ENCODE data around the gene SEC14L1. TPM values are rescaled to one million over a fixed set of nuclear protein-coding genes. Genes with fewer than 3 reads are reported as not detected.

Gene SEC14L1
- polyA plus RNA-seq, 2 of the 4 experiments (the other 2 are of a cell fraction) = 27.5 to 40.4 TPM

DNA sequence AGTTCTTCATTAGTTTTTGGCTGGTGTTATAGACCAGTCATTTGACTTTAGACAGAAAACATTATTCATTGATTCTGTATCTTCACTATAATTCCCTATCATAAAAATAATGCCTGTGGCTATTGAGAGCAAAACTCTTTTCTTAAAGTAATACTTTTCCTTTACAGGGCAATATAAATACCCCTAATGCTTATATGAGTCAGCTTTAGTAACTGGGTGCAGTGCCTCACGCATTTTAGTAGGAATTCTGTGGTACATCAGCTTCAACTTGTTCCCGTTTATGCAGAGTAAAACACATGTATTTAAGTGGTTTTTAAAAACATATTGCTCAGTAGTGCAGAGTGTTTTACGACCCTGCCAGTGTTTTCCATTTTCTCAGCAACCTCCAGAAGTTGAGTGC lies 68.1 kb downstream of the SEC14L1 start:
- no peak for ATAC-seq
- POLR2A ChIA-PET = no interaction called here
- H3K4me3 ChIP-seq = no peak overlapping the region
- DNase-seq (ENCODE audit: low read depth in 1 of 2, low spot score in 1 of 2) = no peak
- no peak overlapping the region for H3K4me2 ChIP-seq
- H3K4me1 ChIP-seq = no peaks in the 10 kb centered on the region
- no peak for FAIRE-seq
- CTCF ChIA-PET = interaction anchor here (0.6 to 2.3 kb wide), 8 partner anchors 13 to 142 kb away, joined by 3 to 11 read pairs (median 5); no protein-coding TSS in a partner anchor
- WGBS (ENCODE audit: missing lambda C conversion rate) = 90% methylated on average over 3 of the region's 3 CpGs
- no peaks in the 10 kb centered on the region for H3K9me3 ChIP-seq
- no peak overlapping the region for H3K27ac ChIP-seq
- TF ChIP-seq CEBPB (IDR thresholded peaks at IDR 0.05) (no peak), MYC (IDR thresholded peaks at IDR 0.05; ENCODE audit: borderline replicate concordance, low read length) (no peak), CBX2 (IDR thresholded peaks at IDR 0.05; ENCODE audit: borderline replicate concordance, low read depth) (no peak), MAZ (IDR thresholded peaks at IDR 0.05; ENCODE audit: borderline replicate concordance, low read depth, low read length) (no peak), HOXB5 (CRISPR knock-in tag; IDR thresholded peaks at IDR 0.05) (no peak), ZNF302 (CRISPR knock-in tag; IDR thresholded peaks at IDR 0.05) (no peak), TFCP2L1 (CRISPR knock-in tag; IDR thresholded peaks at IDR 0.05) (no peak), CBX8 (IDR thresholded peaks at IDR 0.05) (no peak), ZFP36 (IDR thresholded peaks at IDR 0.05; ENCODE audit: borderline replicate concordance, partially characterized antibody) (no peak), HDAC2 (IDR thresholded peaks at IDR 0.05) (no peak), RCOR1 (IDR thresholded peaks at IDR 0.05; ENCODE audit: low read depth, low read length) (no peak), FOXS1 (CRISPR knock-in tag; IDR thresholded peaks at IDR 0.05) (no peak), RNF2 (IDR thresholded peaks at IDR 0.05; ENCODE audit: borderline replicate concordance, low read depth) (no peak), RARB (CRISPR knock-in tag; IDR thresholded peaks at IDR 0.05) (no peak), EHF (CRISPR knock-in tag; IDR thresholded peaks at IDR 0.05) (no peak)
- TF ChIP-seq, protein P1, sequence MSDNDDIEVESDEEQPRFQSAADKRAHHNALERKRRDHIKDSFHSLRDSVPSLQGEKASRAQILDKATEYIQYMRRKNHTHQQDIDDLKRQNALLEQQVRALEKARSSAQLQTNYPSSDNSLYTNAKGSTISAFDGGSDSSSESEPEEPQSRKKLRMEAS (IDR thresholded peaks at IDR 0.05) = no peak
- TF ChIP-seq, protein P2, sequence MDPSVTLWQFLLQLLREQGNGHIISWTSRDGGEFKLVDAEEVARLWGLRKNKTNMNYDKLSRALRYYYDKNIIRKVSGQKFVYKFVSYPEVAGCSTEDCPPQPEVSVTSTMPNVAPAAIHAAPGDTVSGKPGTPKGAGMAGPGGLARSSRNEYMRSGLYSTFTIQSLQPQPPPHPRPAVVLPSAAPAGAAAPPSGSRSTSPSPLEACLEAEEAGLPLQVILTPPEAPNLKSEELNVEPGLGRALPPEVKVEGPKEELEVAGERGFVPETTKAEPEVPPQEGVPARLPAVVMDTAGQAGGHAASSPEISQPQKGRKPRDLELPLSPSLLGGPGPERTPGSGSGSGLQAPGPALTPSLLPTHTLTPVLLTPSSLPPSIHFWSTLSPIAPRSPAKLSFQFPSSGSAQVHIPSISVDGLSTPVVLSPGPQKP (IDR thresholded peaks at IDR 0.05; ENCODE audit: low read depth, low read length) = no peak
- TF ChIP-seq, protein P3, sequence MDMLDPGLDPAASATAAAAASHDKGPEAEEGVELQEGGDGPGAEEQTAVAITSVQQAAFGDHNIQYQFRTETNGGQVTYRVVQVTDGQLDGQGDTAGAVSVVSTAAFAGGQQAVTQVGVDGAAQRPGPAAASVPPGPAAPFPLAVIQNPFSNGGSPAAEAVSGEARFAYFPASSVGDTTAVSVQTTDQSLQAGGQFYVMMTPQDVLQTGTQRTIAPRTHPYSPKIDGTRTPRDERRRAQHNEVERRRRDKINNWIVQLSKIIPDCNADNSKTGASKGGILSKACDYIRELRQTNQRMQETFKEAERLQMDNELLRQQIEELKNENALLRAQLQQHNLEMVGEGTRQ (IDR thresholded peaks at IDR 0.05) = no peak

DNA sequence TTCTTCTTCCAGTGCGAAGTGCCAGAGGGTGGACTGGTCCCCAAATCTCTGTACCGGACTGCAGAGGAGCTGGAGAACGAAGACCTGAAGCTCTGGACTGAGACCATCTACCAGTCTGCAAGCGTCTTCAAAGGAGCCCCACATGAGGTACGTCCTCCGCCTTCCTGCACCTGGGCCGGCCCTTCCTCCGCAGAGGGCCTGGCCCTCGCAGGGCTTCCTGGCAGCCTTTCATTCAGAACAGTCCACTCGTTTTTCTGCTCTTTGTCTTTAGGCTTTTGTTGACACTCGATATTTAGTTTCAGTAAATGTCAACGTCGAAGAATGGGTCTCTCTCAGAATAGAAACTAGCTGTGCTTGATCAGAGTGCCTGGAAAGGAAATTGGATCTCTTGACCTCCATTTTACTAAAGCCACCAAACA lies 68.6 kb downstream of the SEC14L1 start:
- no peak for ATAC-seq
- no peaks in the 10 kb centered on the region for H3K9me3 ChIP-seq
- ChIA-PET CTCF (interaction anchor here (0.6 to 6.5 kb wide), 10 partner anchors 9 to 266 kb away, joined by 3 to 38 read pairs (median 3); no protein-coding TSS in a partner anchor), POLR2A (no interaction called here)
- H3K4me2 ChIP-seq = no peak overlapping the region
- no peak overlapping the region for H3K4me3 ChIP-seq
- no peaks in the 10 kb centered on the region for H3K4me1 ChIP-seq
- no peak for FAIRE-seq
- H3K27ac ChIP-seq = no peak overlapping the region
- WGBS (ENCODE audit: missing lambda C conversion rate) = 88% methylated on average over 13 of the region's 13 CpGs
- no peak for TF ChIP-seq NFE2L2 (conservative IDR thresholded peaks at IDR 0.05; ENCODE audit: low read length)
- TF ChIP-seq HOXB13 (CRISPR knock-in tag; IDR thresholded peaks at IDR 0.05; ENCODE audit: low read depth) = no peak
- no peak for TF ChIP-seq HDAC2 (IDR thresholded peaks at IDR 0.05)
- TF ChIP-seq PHF8 (IDR thresholded peaks at IDR 0.05; ENCODE audit: borderline replicate concordance, low read depth) = no peak
- TF ChIP-seq FOXS1 (CRISPR knock-in tag; IDR thresholded peaks at IDR 0.05) = no peak
- TF ChIP-seq CBX8 (IDR thresholded peaks at IDR 0.05) = no peak
- DNase-seq (ENCODE audit: low read depth in 1 of 2, low spot score in 1 of 2) = no peak

DNA sequence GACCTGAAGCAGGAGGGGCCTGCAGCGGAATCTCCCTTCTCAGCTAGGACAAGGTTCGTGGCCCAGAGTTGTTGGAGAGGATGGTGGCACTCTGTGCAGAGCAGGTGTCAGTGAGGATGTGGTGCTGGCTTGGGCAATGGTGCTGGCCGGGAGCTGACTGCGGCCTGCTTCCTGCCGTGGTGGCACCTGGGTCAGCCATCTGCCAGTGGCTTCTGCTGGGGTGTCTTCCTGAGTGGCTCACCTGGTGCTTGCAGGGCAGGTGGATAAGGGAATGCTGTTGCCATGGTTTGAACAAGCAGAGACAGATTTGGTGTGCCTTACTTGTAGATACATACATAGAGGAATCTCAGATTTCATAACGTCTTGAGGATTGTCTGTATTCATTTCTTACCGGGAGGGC lies 69.6 kb downstream of the SEC14L1 start:
- Histone ChIP-seq H3K4me3 (no peak overlapping the region), H3K9me3 (no peaks in the 10 kb centered on the region), H3K27ac (no peak overlapping the region), H3K4me1 (no peaks in the 10 kb centered on the region), H3K4me2 (no peak overlapping the region)
- 85% methylated on average over 7 of the region's 7 CpGs for WGBS (ENCODE audit: missing lambda C conversion rate)
- no peak for ATAC-seq
- CTCF ChIA-PET = interaction anchor here (5.7 to 6.5 kb wide), 2 partner anchors 10 to 123 kb away, joined by 38 to 40 read pairs; no protein-coding TSS in a partner anchor
- POLR2A ChIA-PET = no interaction called here
- TF ChIP-seq, protein P4, sequence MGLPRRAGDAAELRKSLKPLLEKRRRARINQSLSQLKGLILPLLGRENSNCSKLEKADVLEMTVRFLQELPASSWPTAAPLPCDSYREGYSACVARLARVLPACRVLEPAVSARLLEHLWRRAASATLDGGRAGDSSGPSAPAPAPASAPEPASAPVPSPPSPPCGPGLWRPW (IDR thresholded peaks at IDR 0.05) = no peak
- TF ChIP-seq, protein P2 (IDR thresholded peaks at IDR 0.05; ENCODE audit: low read depth, low read length) = no peak
- no peak for TF ChIP-seq FOSB (CRISPR knock-in tag; IDR thresholded peaks at IDR 0.05)
- no peak for TF ChIP-seq CBX8 (IDR thresholded peaks at IDR 0.05)
- TF ChIP-seq NPAS2 (CRISPR knock-in tag; IDR thresholded peaks at IDR 0.05; ENCODE audit: borderline replicate concordance) = no peak
- TF ChIP-seq, protein P5, sequence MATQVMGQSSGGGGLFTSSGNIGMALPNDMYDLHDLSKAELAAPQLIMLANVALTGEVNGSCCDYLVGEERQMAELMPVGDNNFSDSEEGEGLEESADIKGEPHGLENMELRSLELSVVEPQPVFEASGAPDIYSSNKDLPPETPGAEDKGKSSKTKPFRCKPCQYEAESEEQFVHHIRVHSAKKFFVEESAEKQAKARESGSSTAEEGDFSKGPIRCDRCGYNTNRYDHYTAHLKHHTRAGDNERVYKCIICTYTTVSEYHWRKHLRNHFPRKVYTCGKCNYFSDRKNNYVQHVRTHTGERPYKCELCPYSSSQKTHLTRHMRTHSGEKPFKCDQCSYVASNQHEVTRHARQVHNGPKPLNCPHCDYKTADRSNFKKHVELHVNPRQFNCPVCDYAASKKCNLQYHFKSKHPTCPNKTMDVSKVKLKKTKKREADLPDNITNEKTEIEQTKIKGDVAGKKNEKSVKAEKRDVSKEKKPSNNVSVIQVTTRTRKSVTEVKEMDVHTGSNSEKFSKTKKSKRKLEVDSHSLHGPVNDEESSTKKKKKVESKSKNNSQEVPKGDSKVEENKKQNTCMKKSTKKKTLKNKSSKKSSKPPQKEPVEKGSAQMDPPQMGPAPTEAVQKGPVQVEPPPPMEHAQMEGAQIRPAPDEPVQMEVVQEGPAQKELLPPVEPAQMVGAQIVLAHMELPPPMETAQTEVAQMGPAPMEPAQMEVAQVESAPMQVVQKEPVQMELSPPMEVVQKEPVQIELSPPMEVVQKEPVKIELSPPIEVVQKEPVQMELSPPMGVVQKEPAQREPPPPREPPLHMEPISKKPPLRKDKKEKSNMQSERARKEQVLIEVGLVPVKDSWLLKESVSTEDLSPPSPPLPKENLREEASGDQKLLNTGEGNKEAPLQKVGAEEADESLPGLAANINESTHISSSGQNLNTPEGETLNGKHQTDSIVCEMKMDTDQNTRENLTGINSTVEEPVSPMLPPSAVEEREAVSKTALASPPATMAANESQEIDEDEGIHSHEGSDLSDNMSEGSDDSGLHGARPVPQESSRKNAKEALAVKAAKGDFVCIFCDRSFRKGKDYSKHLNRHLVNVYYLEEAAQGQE (IDR thresholded peaks at IDR 0.05) = no peak
- no peak for DNase-seq (ENCODE audit: low read depth in 1 of 2, low spot score in 1 of 2)
- FAIRE-seq = no peak

All from A549 (cell line).